ENCODE data around the gene MAD1L1. TPM values are rescaled to one million over a fixed set of nuclear protein-coding genes. Genes with fewer than 3 reads are reported as not detected.
"Not testable (repeated sequence)": the region's sequence is repeated elsewhere in the genome, so short reads cannot be mapped to it uniquely, and the experiment has no call there.

The MAD1L1 gene
- total and polyA plus RNA-seq, 2 of the 13 experiments (the other 11 are each of a cell fraction or from before 2014, with no cell fraction given), result 17.4 to 64.7 TPM

GRCh38 chr7:2036201-2036600 is 196.5 kb downstream of the MAD1L1 start:
- intact Hi-C loops (cut with micrococcal nuclease; ENCODE audit: unreplicated experiment); BruUV-seq (replicated peaks); H3K79me2 ChIP-seq (ENCODE audit: insufficient read depth, low read length); H3K4me2 ChIP-seq (ENCODE audit: low read depth, low read length); H3K27ac ChIP-seq (ENCODE audit: extremely low read length, insufficient read depth, low read length); H3K27me3 ChIP-seq (ENCODE audit: control insufficient read depth in 1 of 2, insufficient read depth in 2 of 2, low read length in 2 of 2); FAIRE-seq; H4K20me1 ChIP-seq (ENCODE audit: insufficient read depth, low read length); H2AFZ ChIP-seq (ENCODE audit: low read length); CTCF ChIA-PET (ENCODE audit: low intra/inter-chr PET ratio, low total read pairs); H3K36me3 ChIP-seq (replicated peaks in 1 of 2; ENCODE audit: control insufficient read depth in 1 of 2, insufficient read depth in 2 of 2, low read length in 2 of 2); H3K4me3 ChIP-seq (replicated peaks in 1 of 3; ENCODE audit: insufficient read depth in 1 of 3, low read depth in 2 of 3, low read length in 3 of 3); DNase-seq (ENCODE audit: low spot score); in situ Hi-C loops (cut with HindIII; ENCODE audit: extremely low pct_ligation_motif_present, low pct_unique_long_range_greater_than_20kb); H3K9me3 ChIP-seq (ENCODE audit: low read length); ATAC-seq; H3K9ac ChIP-seq (ENCODE audit: insufficient read depth, low read depth, low read length); POLR2A ChIA-PET: not testable (repeated sequence)
- peaks cover 15% of the 10 kb centered on the region for H3K4me1 ChIP-seq (ENCODE audit: insufficient read depth, low read length)
- 94% methylated on average over 6 of the region's 16 CpGs for WGBS (ENCODE audit: low lambda C conversion rate)

GRCh38 chr7:2034291-2035201 is 198.2 kb downstream of the MAD1L1 start:
- no TSS peak for BruUV-seq (replicated peaks)
- 0 out of 5 replicates have a peak, but pooled peaks cover 0 to 3% of the 10 kb centered on the region in 2 experiments for H3K36me3 ChIP-seq (replicated peaks in 1 of 2; ENCODE audit: control insufficient read depth in 1 of 2, insufficient read depth in 2 of 2, low read length in 2 of 2)
- peak overlapping the region; percentile 24; the same call in 1 of the 2 replicates for H3K9ac ChIP-seq (ENCODE audit: insufficient read depth, low read depth, low read length)
- peak overlapping the region in 1 of 3 experiments; percentile 7; a peak in 1 of 6 replicates for H3K4me3 ChIP-seq (replicated peaks in 1 of 3; ENCODE audit: insufficient read depth in 1 of 3, low read depth in 2 of 3, low read length in 3 of 3)
- intact Hi-C loops (cut with micrococcal nuclease; ENCODE audit: unreplicated experiment) (no loop called here), in situ Hi-C loops (cut with HindIII; ENCODE audit: extremely low pct_ligation_motif_present, low pct_unique_long_range_greater_than_20kb) (no loop called here)
- DNase-seq (ENCODE audit: low spot score), result peak; percentile 41
- H3K4me1 ChIP-seq (ENCODE audit: insufficient read depth, low read length), result peaks cover 15% of the 10 kb centered on the region
- H3K4me2 ChIP-seq (ENCODE audit: low read depth, low read length), result peak overlapping the region; percentile 16; the same call in 1 of the 2 replicates
- no peaks in the 10 kb centered on the region for H3K79me2 ChIP-seq (ENCODE audit: insufficient read depth, low read length)
- ATAC-seq, result peak; percentile 65
- FAIRE-seq, result peak; percentile 15
- 0 out of 2 replicates have a peak, but pooled peaks cover 2% of the 10 kb centered on the region for H3K9me3 ChIP-seq (ENCODE audit: low read length)
- ChIA-PET CTCF (ENCODE audit: low intra/inter-chr PET ratio, low total read pairs) (no interaction called here), POLR2A (no interaction called here)
- H4K20me1 ChIP-seq (ENCODE audit: insufficient read depth, low read length), result no peaks in the 10 kb centered on the region
- H2AFZ ChIP-seq (ENCODE audit: low read length), result no peak overlapping the region
- no peaks in the 10 kb centered on the region for H3K27me3 ChIP-seq (ENCODE audit: control insufficient read depth in 1 of 2, insufficient read depth in 2 of 2, low read length in 2 of 2)
- H3K27ac ChIP-seq (ENCODE audit: extremely low read length, insufficient read depth, low read length), result peak overlapping the region; percentile 62
- WGBS (ENCODE audit: low lambda C conversion rate), result 83% methylated on average over 20 of the region's 20 CpGs
- no peak for TF ChIP-seq FOXO4 (CRISPR knock-in tag; conservative IDR thresholded peaks at IDR 0.05)
- peak; percentile 49; the same call in 1 of the 2 replicates for TF ChIP-seq ZFX (CRISPR knock-in tag; IDR thresholded peaks at IDR 0.05; ENCODE audit: low read depth)
- TF ChIP-seq ZBTB38 (CRISPR knock-in tag; IDR thresholded peaks at IDR 0.05), result peak; percentile 83
- no peak for TF ChIP-seq ZNF513 (CRISPR knock-in tag; conservative IDR thresholded peaks at IDR 0.05)
- TF ChIP-seq HOXA3 (CRISPR knock-in tag; IDR thresholded peaks at IDR 0.05), result 0 out of 2 replicates have a peak, but pooled peaks have one; percentile 22
- no peak for TF ChIP-seq PBX3 (CRISPR knock-in tag; IDR thresholded peaks at IDR 0.05; ENCODE audit: borderline replicate concordance)
- peak; percentile 87 for TF ChIP-seq ZNF710 (CRISPR knock-in tag; IDR thresholded peaks at IDR 0.05; ENCODE audit: borderline replicate concordance)
- peak; percentile 35; the same call in 1 of the 2 replicates for TF ChIP-seq ZNF317 (CRISPR knock-in tag; IDR thresholded peaks at IDR 0.05)

Measured in HepG2 (cell line).